NCI-H1092 treated with DMSO at 0.1 percent for 48 hours (cell line): Measurements from ENCODE around the gene TMEM150C.
"Not testable (repeated sequence)": the region's sequence is repeated elsewhere in the genome, so short reads cannot be mapped to it uniquely, and the experiment has no call there.

Source experiments
- DNase-seq: peaks from one replicate; lab custom pipeline; 2025; lab: John Stamatoyannopoulos, UW

TMEM150C gene

GRCh38 chr4:82515705-82516104 lies 46.1 kb downstream of the TMEM150C start:
- DNase-seq, result peak; percentile 80

GRCh38 chr4:82513382-82513781 lies 48.4 kb downstream of the TMEM150C start:
- DNase-seq, result no peak

GRCh38 chr4:82510216-82510615 lies 51.6 kb downstream of the TMEM150C start:
- no peak for DNase-seq

- DNase-seq, result peak; percentile 65
Measured at GRCh38 chr4:82508806-82509428, 52.9 kb downstream of the TMEM150C start.

- no peak for DNase-seq
Measured at GRCh38 chr4:82508011-82508410, 53.8 kb downstream of the TMEM150C start.

- DNase-seq, result no peak
Measured at GRCh38 chr4:82501154-82501442, 60.7 kb downstream of the TMEM150C start.

- peak; percentile 99 for DNase-seq
Measured at GRCh38 chr4:82500435-82501153, 61.2 kb downstream of the TMEM150C start.

- peak; percentile 79 for DNase-seq
Measured at GRCh38 chr4:82499738-82500434, 61.9 kb downstream of the TMEM150C start.

- no peak for DNase-seq
Measured at GRCh38 chr4:82496349-82496748, 65.4 kb downstream of the TMEM150C start.

- DNase-seq, result no peak
Measured at GRCh38 chr4:82495666-82496065, 66.1 kb downstream of the TMEM150C start.

GRCh38 chr4:82493721-82494425 lies 67.9 kb downstream of the TMEM150C start:
- DNase-seq, result no peak

- DNase-seq, result peak; percentile 95
Measured at GRCh38 chr4:82491251-82491960, 70.4 kb downstream of the TMEM150C start.

GRCh38 chr4:82489987-82490386 lies 71.8 kb downstream of the TMEM150C start:
- DNase-seq, result no peak

- no peak for DNase-seq
Measured at GRCh38 chr4:82489076-82489475, 72.7 kb downstream of the TMEM150C start.

- no peak for DNase-seq
Measured at GRCh38 chr4:82484996-82485783, 76.6 kb downstream of the TMEM150C start.

GRCh38 chr4:82482387-82482786 lies 79.4 kb downstream of the TMEM150C start:
- no peak for DNase-seq

- no peak for DNase-seq
Measured at GRCh38 chr4:82481506-82481840, 80.3 kb downstream of the TMEM150C start.

- no peak for DNase-seq
Measured at GRCh38 chr4:82480771-82481505, 80.8 kb downstream of the TMEM150C start.

- DNase-seq, result no peak
Measured at GRCh38 chr4:82479562-82479961, 82.2 kb downstream of the TMEM150C start.

- not testable (repeated sequence) for DNase-seq
Measured at GRCh38 chr4:82477469-82477868, 84.3 kb downstream of the TMEM150C start.

GRCh38 chr4:82475931-82476330 lies 85.9 kb downstream of the TMEM150C start:
- DNase-seq, result not testable (repeated sequence)
